ENCODE results near the gene USP9X.

USP9X gene

DNA sequence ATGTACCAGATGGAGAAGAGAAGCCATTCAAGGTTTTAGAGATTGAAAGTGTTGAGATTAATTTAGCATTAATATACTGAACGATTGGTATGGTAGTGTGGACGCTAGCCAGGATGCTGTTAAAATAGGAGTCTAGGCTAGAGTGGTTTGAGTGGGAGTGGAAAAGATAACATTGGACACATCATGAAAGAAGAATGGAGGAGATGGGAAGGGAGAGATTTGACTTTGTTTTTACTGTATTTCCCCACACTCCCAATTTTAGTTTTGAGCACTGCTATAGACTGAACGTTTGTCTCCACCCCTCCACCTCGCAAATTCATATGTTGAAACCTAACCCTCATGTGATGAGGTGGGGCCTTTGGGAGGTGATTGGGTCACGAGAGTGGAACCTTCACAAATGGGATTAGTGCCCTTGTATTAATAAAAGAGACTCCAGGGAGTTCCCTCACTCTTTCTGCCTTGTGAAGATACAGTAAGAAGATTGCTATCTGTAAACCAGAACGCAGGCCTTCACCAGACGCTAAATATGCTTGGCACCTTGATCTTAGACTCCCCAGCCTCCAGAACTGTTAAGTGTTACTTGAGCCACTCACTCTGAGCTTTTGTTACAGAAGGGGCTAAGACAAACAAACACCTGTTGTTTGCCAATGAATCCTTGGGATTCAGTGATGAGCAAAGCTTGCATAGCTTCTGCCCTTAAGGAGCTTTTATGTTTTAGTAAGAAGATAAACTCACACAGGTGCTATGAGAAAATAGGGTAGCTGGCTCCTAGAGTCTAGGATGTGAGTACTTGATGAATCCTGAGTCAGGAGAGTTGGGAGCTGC is 25.8 kb downstream of the USP9X start:
- no peak for ATAC-seq
- TF ChIP-seq ZC3H10 (CRISPR knock-in tag; IDR thresholded peaks at IDR 0.05) (no peak), ZNF70 (CRISPR knock-in tag; IDR thresholded peaks at IDR 0.05) (no peak), ESRRG (CRISPR knock-in tag; IDR thresholded peaks at IDR 0.05) (no peak), CSDC2 (CRISPR knock-in tag; IDR thresholded peaks at IDR 0.05) (no peak), RARB (CRISPR knock-in tag; IDR thresholded peaks at IDR 0.05) (no peak), ZNF565 (CRISPR knock-in tag; conservative IDR thresholded peaks at IDR 0.05; ENCODE audit: low read depth) (no peak), ZFP30 (CRISPR knock-in tag; IDR thresholded peaks at IDR 0.05) (no peak), PPARA (CRISPR knock-in tag; IDR thresholded peaks at IDR 0.05; ENCODE audit: borderline replicate concordance) (no peak), BACH2 (CRISPR knock-in tag; IDR thresholded peaks at IDR 0.05; ENCODE audit: borderline replicate concordance) (no peak), ZFP3 (CRISPR knock-in tag; IDR thresholded peaks at IDR 0.05) (no peak)
- TF ChIP-seq, protein P1, sequence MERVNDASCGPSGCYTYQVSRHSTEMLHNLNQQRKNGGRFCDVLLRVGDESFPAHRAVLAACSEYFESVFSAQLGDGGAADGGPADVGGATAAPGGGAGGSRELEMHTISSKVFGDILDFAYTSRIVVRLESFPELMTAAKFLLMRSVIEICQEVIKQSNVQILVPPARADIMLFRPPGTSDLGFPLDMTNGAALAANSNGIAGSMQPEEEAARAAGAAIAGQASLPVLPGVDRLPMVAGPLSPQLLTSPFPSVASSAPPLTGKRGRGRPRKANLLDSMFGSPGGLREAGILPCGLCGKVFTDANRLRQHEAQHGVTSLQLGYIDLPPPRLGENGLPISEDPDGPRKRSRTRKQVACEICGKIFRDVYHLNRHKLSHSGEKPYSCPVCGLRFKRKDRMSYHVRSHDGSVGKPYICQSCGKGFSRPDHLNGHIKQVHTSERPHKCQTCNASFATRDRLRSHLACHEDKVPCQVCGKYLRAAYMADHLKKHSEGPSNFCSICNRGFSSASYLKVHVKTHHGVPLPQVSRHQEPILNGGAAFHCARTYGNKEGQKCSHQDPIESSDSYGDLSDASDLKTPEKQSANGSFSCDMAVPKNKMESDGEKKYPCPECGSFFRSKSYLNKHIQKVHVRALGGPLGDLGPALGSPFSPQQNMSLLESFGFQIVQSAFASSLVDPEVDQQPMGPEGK (CRISPR knock-in tag; IDR thresholded peaks at IDR 0.05; ENCODE audit: borderline replicate concordance): no peak
- TF ChIP-seq, protein P2, sequence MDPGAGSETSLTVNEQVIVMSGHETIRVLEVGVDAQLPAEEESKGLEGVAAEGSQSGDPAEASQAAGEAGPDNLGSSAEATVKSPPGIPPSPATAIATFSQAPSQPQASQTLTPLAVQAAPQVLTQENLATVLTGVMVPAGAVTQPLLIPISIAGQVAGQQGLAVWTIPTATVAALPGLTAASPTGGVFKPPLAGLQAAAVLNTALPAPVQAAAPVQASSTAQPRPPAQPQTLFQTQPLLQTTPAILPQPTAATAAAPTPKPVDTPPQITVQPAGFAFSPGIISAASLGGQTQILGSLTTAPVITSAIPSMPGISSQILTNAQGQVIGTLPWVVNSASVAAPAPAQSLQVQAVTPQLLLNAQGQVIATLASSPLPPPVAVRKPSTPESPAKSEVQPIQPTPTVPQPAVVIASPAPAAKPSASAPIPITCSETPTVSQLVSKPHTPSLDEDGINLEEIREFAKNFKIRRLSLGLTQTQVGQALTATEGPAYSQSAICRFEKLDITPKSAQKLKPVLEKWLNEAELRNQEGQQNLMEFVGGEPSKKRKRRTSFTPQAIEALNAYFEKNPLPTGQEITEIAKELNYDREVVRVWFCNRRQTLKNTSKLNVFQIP (CRISPR knock-in tag; IDR thresholded peaks at IDR 0.05; ENCODE audit: borderline replicate concordance, low read depth): no peak

DNA sequence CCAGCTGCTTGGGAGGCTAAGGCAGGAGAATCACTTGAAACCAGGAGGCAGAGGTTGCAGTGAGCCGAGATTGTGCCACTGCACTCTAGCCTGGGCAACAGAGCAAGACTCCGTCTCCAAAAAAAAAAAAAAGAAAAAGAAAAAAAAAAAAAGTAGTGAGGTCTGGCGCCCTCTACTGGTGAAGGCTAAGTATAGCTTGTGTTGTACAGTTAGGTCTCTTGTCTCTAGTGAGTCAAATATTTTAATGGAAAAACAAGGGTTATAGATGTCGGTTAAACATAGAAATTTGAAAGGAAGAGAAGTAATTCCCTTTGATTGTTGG is 29.8 kb downstream of the USP9X start:
- peak; percentile 80 for ATAC-seq

DNA sequence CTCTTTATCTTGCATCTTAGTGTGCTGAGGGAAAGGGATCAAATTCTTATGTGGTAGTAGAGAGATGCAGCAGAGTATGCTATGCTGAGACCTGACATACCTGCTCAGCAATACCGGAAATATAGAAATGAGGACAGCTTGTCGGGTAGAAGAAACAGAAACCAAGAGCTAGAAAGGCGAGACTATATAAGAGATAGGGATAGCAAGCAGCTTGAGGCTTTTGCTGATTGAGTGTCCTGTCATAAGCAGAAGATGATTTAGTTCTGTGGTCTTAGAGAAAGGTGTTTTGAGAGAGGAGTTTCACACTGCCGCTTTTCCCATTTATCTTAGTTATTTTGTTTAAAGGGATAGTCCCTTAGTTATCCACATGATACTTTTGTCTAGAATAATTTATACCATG is 31.7 kb downstream of the USP9X start:
- ATAC-seq: peak; percentile 24; the same call in 1 of the 3 replicates

More for the DNA sequence above, 31.7 kb downstream of the USP9X start:
- TF ChIP-seq ZNF8 (CRISPR knock-in tag; IDR thresholded peaks at IDR 0.05) (no peak), BACH2 (CRISPR knock-in tag; IDR thresholded peaks at IDR 0.05; ENCODE audit: borderline replicate concordance) (no peak), ZNF565 (CRISPR knock-in tag; conservative IDR thresholded peaks at IDR 0.05; ENCODE audit: low read depth) (no peak), ZFP3 (CRISPR knock-in tag; IDR thresholded peaks at IDR 0.05) (no peak), ZNF70 (CRISPR knock-in tag; IDR thresholded peaks at IDR 0.05) (no peak), CSDC2 (CRISPR knock-in tag; IDR thresholded peaks at IDR 0.05) (no peak), ZC3H10 (CRISPR knock-in tag; IDR thresholded peaks at IDR 0.05) (no peak), GLIS3 (CRISPR knock-in tag; IDR thresholded peaks at IDR 0.05) (no peak), ISL1 (CRISPR knock-in tag; IDR thresholded peaks at IDR 0.05) (no peak), SNAI2 (CRISPR knock-in tag; IDR thresholded peaks at IDR 0.05) (no peak), RARB (CRISPR knock-in tag; IDR thresholded peaks at IDR 0.05) (no peak), ZFP30 (CRISPR knock-in tag; IDR thresholded peaks at IDR 0.05) (no peak), TOX (CRISPR knock-in tag; IDR thresholded peaks at IDR 0.05; ENCODE audit: borderline replicate concordance) (no peak)
- TF ChIP-seq, protein P3, sequence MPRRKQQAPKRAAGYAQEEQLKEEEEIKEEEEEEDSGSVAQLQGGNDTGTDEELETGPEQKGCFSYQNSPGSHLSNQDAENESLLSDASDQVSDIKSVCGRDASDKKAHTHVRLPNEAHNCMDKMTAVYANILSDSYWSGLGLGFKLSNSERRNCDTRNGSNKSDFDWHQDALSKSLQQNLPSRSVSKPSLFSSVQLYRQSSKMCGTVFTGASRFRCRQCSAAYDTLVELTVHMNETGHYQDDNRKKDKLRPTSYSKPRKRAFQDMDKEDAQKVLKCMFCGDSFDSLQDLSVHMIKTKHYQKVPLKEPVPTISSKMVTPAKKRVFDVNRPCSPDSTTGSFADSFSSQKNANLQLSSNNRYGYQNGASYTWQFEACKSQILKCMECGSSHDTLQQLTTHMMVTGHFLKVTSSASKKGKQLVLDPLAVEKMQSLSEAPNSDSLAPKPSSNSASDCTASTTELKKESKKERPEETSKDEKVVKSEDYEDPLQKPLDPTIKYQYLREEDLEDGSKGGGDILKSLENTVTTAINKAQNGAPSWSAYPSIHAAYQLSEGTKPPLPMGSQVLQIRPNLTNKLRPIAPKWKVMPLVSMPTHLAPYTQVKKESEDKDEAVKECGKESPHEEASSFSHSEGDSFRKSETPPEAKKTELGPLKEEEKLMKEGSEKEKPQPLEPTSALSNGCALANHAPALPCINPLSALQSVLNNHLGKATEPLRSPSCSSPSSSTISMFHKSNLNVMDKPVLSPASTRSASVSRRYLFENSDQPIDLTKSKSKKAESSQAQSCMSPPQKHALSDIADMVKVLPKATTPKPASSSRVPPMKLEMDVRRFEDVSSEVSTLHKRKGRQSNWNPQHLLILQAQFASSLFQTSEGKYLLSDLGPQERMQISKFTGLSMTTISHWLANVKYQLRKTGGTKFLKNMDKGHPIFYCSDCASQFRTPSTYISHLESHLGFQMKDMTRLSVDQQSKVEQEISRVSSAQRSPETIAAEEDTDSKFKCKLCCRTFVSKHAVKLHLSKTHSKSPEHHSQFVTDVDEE (CRISPR knock-in tag; IDR thresholded peaks at IDR 0.05): no peak
- TF ChIP-seq, protein P2 (CRISPR knock-in tag; IDR thresholded peaks at IDR 0.05; ENCODE audit: borderline replicate concordance, low read depth): no peak
- TF ChIP-seq, protein P4, sequence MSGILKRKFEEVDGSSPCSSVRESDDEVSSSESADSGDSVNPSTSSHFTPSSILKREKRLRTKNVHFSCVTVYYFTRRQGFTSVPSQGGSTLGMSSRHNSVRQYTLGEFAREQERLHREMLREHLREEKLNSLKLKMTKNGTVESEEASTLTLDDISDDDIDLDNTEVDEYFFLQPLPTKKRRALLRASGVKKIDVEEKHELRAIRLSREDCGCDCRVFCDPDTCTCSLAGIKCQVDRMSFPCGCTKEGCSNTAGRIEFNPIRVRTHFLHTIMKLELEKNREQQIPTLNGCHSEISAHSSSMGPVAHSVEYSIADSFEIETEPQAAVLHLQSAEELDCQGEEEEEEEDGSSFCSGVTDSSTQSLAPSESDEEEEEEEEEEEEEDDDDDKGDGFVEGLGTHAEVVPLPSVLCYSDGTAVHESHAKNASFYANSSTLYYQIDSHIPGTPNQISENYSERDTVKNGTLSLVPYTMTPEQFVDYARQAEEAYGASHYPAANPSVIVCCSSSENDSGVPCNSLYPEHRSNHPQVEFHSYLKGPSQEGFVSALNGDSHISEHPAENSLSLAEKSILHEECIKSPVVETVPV (CRISPR knock-in tag; IDR thresholded peaks at IDR 0.05): no peak
- TF ChIP-seq, protein P5, sequence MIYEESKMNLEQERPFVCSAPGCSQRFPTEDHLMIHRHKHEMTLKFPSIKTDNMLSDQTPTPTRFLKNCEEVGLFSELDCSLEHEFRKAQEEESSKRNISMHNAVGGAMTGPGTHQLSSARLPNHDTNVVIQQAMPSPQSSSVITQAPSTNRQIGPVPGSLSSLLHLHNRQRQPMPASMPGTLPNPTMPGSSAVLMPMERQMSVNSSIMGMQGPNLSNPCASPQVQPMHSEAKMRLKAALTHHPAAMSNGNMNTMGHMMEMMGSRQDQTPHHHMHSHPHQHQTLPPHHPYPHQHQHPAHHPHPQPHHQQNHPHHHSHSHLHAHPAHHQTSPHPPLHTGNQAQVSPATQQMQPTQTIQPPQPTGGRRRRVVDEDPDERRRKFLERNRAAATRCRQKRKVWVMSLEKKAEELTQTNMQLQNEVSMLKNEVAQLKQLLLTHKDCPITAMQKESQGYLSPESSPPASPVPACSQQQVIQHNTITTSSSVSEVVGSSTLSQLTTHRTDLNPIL (CRISPR knock-in tag; IDR thresholded peaks at IDR 0.05; ENCODE audit: low read depth): no peak

Data from SK-N-SH treated with all-trans-retinoic acid at 6 μM for 48 hours (cell line).